Epithelial cell of esophagus (primary cell): ENCODE data around the gene SH3PXD2A.

ENCODE experiments used
- DNase-seq: peaks from one replicate; pipeline ENCODE4 v3.0.0; 2010; ENCODE audit warnings: low read depth
- H3K4me3 ChIP-seq: 2 replicates; pipeline ENCODE4 v1.5.1; 2011; ENCODE audit warnings: mild to moderate bottlenecking, low read length, control low read depth
- CTCF ChIP-seq: IDR thresholded peaks from 2 replicates; pipeline ENCODE4 v1.5.1; 2011; ENCODE audit warnings: low read depth, mild to moderate bottlenecking, low read length, control low read depth, inconsistent platforms; ENCODE audit not compliant: insufficient read depth; ENCODE audit errors: missing control alignments

Gene SH3PXD2A

GRCh38 chr10:103698266-103698665 is 157.1 kb downstream of the SH3PXD2A start:
- no peak for DNase-seq
- no peak for TF ChIP-seq CTCF

GRCh38 chr10:103697787-103698186 is 157.6 kb downstream of the SH3PXD2A start:
- TF ChIP-seq CTCF, result no peak

More at GRCh38 chr10:103698266-103698665, 157.1 kb downstream of the SH3PXD2A start:
- no peak overlapping the region for H3K4me3 ChIP-seq

GRCh38 chr10:103696411-103697145 is 158.8 kb downstream of the SH3PXD2A start:
- TF ChIP-seq CTCF, result peak; percentile 40
- peak; percentile 92 for DNase-seq
- H3K4me3 ChIP-seq, result no peak overlapping the region

More at GRCh38 chr10:103697787-103698186, 157.6 kb downstream of the SH3PXD2A start:
- H3K4me3 ChIP-seq, result no peak overlapping the region
- no peak for DNase-seq

GRCh38 chr10:103696094-103696410 is 159.3 kb downstream of the SH3PXD2A start:
- TF ChIP-seq CTCF, result no peak
- no peak overlapping the region for H3K4me3 ChIP-seq
- no peak for DNase-seq

GRCh38 chr10:103695584-103696005 is 159.8 kb downstream of the SH3PXD2A start:
- no peak overlapping the region for H3K4me3 ChIP-seq
- no peak for TF ChIP-seq CTCF
- DNase-seq, result no peak

DNA sequence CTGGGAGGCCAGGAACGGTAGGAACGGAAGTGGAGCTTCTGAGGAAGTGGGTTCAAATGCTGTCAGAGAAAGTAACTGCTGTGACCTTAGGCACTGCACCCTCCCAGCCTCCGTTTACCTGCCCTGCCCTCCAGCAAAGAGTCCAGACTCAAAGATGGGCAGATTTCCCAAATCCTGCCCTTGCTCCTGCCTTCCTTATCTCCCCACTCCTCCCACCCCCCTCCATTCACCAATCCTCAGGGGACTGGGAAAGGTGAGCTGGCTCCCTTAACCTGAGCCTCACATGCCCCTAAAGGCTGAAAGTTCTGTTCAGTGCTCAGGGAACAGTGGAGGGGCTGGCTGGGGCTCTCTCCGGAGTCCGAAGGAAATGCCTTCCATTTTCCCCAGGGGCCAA is 161.6 kb downstream of the SH3PXD2A start:
- TF ChIP-seq CTCF, result no peak
- no peak overlapping the region for H3K4me3 ChIP-seq

More for the DNA sequence above, 161.6 kb downstream of the SH3PXD2A start:
- DNase-seq, result no peak
